GM12865 (cell line): ENCODE results near the gene LAMA5.

ENCODE experiments used
- DNase-seq: peaks from one replicate; pipeline ENCODE4 v3.0.0; 2010; ENCODE audit warnings: low read depth
- H3K4me3 ChIP-seq: 2 replicates; pipeline ENCODE4 v1.5.1; 2011; ENCODE audit warnings: mild to moderate bottlenecking, low read depth, low read length, control low read depth
- TF ChIP-seq, protein P1 (sequence below): IDR thresholded peaks from 2 replicates; pipeline ENCODE4 v1.5.1; 2011; ENCODE audit warnings: low read length, control low read depth, low read depth, inconsistent platforms; ENCODE audit not compliant: insufficient read depth; ENCODE audit errors: missing control alignments

The LAMA5 gene

DNA sequence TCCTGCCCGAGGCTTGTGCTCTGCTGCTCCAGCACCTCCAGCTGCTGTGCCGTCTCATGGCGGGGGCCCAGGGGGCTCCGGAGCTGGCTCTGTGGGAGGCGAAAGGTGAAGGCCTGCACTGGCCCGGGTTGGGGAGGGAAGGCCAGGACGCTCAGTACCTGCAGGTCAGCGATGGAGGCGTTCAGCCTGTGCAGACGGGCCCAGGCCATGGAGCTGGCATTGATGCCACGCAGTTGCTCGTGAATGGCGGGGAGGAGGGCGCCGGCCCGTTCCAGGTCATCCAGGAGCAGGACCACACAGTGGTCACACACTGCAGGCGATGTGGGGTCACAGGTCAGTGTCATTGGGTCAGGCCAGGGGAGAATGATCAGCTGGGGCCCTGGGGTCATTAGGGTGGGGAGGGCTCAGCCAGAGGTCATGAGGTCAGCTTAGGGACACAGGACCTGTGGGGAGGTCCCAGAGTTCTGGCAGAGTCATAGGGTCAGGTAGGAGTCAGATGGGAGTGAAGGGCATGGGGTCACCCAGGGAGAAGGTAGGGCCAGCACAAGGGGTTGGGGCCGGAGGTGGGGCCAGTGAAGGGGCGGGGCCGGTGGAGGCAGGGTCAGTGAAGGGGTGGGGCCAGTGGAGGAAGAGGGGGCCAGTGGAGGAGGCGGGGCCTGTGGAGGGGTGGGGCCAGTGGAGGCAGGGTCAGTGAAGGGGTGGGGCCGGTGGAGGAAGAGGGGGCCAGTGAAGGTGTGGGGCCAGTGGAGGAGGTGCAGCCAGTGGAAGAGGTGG is 46.3 kb downstream of the LAMA5 start:
- DNase-seq, result peak; percentile 52
- no peak overlapping the region for H3K4me3 ChIP-seq
- TF ChIP-seq, protein P1, sequence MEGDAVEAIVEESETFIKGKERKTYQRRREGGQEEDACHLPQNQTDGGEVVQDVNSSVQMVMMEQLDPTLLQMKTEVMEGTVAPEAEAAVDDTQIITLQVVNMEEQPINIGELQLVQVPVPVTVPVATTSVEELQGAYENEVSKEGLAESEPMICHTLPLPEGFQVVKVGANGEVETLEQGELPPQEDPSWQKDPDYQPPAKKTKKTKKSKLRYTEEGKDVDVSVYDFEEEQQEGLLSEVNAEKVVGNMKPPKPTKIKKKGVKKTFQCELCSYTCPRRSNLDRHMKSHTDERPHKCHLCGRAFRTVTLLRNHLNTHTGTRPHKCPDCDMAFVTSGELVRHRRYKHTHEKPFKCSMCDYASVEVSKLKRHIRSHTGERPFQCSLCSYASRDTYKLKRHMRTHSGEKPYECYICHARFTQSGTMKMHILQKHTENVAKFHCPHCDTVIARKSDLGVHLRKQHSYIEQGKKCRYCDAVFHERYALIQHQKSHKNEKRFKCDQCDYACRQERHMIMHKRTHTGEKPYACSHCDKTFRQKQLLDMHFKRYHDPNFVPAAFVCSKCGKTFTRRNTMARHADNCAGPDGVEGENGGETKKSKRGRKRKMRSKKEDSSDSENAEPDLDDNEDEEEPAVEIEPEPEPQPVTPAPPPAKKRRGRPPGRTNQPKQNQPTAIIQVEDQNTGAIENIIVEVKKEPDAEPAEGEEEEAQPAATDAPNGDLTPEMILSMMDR, result no peak

DNA sequence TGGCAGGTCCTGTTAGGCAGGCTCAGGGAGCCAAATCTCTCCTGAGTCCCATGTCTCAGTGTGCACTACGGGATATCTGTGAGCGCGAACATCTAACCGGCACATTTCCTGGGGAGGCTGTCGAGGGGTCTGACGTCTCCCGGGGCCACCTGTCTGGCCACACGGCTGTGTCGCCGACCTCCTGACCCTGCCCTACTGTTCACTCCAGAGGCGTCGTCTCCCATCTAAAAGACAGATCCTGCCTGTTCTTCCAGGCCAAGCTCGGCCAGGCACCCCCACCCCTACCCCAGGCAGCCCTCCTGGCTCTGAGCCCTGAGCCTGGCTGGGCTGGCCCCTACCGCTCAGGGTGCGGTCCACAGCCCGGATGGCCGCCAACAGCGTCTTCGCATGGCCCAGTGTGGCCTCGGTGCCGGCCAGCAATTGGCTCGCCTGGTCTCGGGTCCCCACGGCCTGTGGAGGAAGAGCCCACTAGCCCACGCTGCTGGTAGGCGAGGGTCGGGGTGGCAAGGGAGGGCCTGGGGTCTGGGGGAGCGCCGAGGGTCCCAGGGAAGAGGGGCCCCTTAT is 47.7 kb downstream of the LAMA5 start:
- H3K4me3 ChIP-seq, result no peak overlapping the region
- no peak for DNase-seq
- TF ChIP-seq, protein P1, result no peak

DNA sequence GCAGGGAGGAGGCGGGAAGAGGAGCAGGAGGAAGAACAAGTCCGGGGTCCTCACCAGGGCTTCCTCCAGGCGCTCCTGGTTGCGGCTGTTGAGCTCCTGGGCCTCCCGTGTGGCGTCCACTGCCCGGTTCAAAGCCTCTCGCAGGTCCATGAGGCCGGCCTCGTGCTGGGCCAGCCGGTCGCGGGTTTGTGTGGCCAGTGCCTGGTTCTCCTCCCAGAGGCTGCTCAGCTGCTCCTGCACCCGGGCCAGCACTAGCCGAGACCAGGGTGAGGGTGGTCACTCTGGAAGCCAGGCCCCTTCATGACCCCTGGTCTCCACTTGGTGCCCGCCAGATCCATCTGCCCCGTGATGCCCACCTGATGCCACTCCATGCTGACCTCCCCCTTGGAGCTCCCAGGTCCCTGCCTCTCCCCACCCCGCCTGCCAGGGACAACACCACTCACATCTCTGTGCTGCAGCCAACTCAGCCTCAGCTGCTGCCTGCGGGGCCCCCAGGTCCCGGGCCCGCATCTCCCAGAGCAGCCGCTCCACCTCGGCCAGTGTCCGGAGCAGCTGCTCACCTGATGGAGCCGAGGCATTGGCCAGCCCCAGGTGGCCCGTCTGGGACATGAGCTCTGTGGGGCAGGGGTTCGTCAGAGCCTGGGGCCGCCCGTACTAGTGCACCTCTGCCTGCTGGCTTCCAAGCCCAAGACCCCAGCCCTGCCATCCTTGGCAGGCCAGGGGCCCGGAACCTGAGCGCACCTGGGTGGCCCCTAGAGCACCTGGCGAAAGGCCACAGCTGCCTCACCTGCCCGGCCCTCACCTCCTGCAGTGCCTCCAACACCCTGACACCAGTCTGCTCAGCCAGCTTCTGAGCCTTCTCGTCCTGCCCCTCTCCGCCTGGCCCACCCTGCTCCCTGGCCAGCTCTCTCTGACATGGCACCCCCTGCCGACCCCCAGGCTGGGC is 48.4 kb downstream of the LAMA5 start:
- TF ChIP-seq, protein P1, result no peak
- no peak overlapping the region for H3K4me3 ChIP-seq
- no peak for DNase-seq

DNA sequence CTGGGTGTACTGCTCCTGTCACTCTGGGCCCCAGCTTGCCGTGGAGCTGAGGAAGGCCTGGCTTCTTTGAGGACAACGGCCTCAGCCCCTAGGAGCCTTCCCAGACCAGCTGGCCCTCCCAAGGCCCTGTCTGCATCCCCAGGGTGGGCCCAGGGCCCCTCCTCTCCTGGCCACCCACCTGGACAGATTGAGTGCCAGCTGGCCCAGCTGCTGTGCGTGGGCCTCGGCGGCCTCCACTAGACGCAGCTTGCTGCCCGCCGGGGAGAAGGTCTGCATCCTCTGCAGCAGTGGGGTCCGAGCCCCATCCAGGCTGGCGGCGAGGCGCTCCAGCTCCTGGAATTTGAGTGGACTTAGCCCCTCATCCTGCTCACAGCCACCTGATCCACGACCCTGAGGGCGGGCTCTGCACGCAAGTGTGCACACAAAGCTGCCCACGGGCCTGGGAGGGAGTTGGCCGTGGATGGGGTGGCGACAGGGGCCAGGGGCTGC is 49.9 kb downstream of the LAMA5 start:
- TF ChIP-seq, protein P1, result no peak
- no peak for DNase-seq
- H3K4me3 ChIP-seq, result no peak overlapping the region

DNA sequence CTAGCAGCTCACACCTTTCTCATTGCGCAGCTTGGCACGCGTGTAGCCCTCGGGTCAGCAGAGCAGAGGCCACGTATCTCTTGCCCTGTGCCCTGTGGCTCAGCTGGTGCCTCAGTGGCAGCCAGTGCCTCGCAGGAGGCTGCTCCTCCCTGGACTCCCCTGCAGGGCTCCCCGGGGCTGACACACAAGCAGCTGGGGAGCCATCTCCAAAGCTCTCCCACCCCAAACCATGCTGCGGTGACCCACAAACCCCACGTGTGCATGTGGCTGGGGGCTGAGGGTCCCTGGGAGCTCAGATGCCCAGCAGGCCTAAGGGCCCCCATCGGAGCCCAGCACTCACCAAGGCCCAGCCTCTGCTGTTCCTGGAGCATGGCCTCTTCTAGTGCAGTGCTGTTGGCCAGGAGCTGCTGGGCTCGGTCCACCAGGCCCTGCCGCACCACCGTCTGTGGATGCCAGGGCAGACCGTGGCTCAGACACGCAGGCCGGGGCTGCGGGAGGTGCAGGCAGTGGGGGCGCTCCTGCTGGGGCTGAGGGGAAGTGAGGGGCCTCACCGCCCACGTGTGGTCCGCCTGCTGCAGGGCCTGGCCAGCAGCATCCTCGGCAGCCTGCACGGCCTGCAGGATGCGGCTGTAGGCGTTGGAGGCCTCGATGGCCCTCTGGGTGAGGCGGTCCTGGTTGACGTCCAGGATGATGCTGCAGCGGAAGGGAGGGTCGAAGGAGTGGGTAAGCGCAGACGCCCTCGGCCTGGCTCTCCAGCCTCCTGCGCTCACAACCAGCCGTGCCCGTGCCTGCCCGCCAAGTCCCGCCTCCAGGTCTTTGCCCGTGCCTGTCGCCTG is 50.6 kb downstream of the LAMA5 start:
- H3K4me3 ChIP-seq, result no peak overlapping the region
- TF ChIP-seq, protein P1, result no peak
- no peak for DNase-seq

DNA sequence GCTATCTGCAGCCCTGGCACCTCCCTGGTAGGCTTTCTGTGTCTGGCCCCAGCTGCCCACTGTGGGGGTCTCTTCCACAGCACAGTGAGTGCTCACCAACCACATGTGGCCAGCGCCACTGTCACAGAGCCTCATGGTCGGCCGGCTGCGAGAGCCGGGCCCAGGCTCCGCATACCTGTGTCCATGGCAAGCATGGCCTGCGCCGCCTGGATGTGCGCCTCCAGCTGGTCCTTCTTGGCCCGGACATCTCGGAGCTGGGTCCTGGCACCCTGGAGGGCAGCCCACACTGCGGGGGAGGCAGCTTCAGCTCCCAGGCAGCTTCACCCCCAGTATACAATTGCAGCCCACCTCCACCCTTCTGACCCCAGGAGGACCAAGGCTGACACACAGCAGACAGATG is 51.3 kb downstream of the LAMA5 start:
- DNase-seq, result no peak
- TF ChIP-seq, protein P1, result no peak
- H3K4me3 ChIP-seq, result no peak overlapping the region
